GM18861 (cell line): Measurements from ENCODE around the gene E2F4.

Experiments
- ATAC-seq: cut with Tn5 transposase; IDR thresholded peaks from one replicate; pipeline ENCODE4 v1.9.1; 2021; ENCODE audit not compliant: unreplicated experiment

The E2F4 gene

GRCh38 chr16:67247192-67248072, 55.5 kb downstream of the E2F4 start, which contains the start of gene FHOD1:
Gene FHOD1 (minus strand): TSS chr16:67247481. CDS start chr16:67247410, 71 bp downstream.
- ATAC-seq, result peak; percentile 40

- no peak for ATAC-seq
These were observed 56.1 kb downstream of the E2F4 start for GRCh38 chr16:67248073-67248400.
